ENCODE data around the gene NECAB2. TPM values are rescaled to one million over a fixed set of nuclear protein-coding genes. Genes with fewer than 3 reads are reported as not detected.

Gene NECAB2
- total and polyA plus RNA-seq, 2 of the 8 experiments (the other 6 are each of a cell fraction or from before 2014, with no cell fraction given): 3.6 to 4.2 TPM

DNA sequence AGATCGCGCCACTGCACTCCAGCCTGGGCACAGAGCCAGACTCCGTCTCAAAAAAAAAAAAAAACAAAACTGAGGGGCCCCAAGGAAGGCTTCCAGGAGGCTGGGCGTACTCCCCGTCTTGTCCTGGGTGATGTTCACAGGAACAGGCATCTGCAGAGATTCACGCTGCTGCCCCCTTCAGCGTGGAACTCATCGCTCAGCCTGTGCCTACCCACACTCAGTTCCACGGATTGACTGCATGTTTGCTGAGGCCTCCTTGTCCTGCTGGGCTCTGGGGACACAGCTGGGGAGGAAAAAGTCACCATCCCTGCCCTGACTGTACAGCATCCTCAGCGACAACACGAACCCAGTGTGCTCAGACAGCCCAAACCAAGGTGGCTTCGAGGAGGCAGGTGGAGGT lies 27.9 kb upstream of the NECAB2 start:
- peaks cover 0 to 8% of the 10 kb centered on the region in 2 experiments for H4K20me1 ChIP-seq (replicated peaks in 1 of 2; ENCODE audit: control insufficient read depth in 1 of 2, insufficient read depth in 2 of 2, low read length in 2 of 2)
- H2BK12ac ChIP-seq (ENCODE audit: low read depth, low read length): peak overlapping the region; percentile 43; the same call in 1 of the 2 replicates
- no peak overlapping the region for H3K4me3 ChIP-seq (ENCODE audit: extremely low read depth in 1 of 4, insufficient read depth in 2 of 4, low read depth in 3 of 4, low read length in 4 of 4)
- peak overlapping the region; percentile 11; the same call in 1 of the 2 replicates for H4K8ac ChIP-seq (ENCODE audit: extremely low read depth, insufficient read depth, low read length)
- no peaks in the 10 kb centered on the region for H3K79me2 ChIP-seq (ENCODE audit: control insufficient read depth in 1 of 2, insufficient read depth in 2 of 2, low read length in 2 of 2)
- H3K79me1 ChIP-seq (ENCODE audit: low read depth, low read length): no peaks in the 10 kb centered on the region
- no peak overlapping the region for H3K4ac ChIP-seq (replicated peaks; ENCODE audit: insufficient read length, low read depth, low read length)
- no peak for DNase-seq (ENCODE audit: low read depth in 1 of 2, low spot score in 2 of 2)
- no peak overlapping the region for H3K18ac ChIP-seq (ENCODE audit: extremely low read depth, low read length)
- POLR2A ChIA-PET (ENCODE audit: partially characterized antibody): interaction anchor here (1.6 to 1.7 kb wide), 2 partner anchors 13 kb away, joined by 3 to 5 read pairs; no protein-coding TSS in a partner anchor
- no peak overlapping the region for H2BK20ac ChIP-seq (ENCODE audit: low read length)
- no peak overlapping the region for H3K4me2 ChIP-seq (ENCODE audit: insufficient read depth in 1 of 2, low read depth in 2 of 2, low read length in 2 of 2)
- no peaks in the 10 kb centered on the region for H3K36me3 ChIP-seq (ENCODE audit: control insufficient read depth in 2 of 4, insufficient read depth in 4 of 4, low read length in 3 of 4)
- no peak overlapping the region for H3K9ac ChIP-seq (replicated peaks in 1 of 4; ENCODE audit: extremely low read depth in 1 of 4, low read depth in 3 of 4, low read length in 3 of 4)
- WGBS, 2 experiments (ENCODE audit: extremely low coverage in 1 of 2, insufficient coverage in 1 of 2, insufficient read length in 1 of 2, insufficient replicate concordance in 2 of 2, low coverage in 1 of 2, low lambda C conversion rate in 2 of 2, missing lambda C conversion rate in 1 of 2): 82% methylated on average over 10 of the region's 12 CpGs; no CpG with 5 or more reads in 1 of the 2 experiments
- CTCF ChIA-PET (ENCODE audit: partially characterized antibody): interaction anchor here (1.0 to 1.4 kb wide), 3 partner anchors 16 to 29 kb away, joined by 3 read pairs; no protein-coding TSS in a partner anchor
- H3K27ac ChIP-seq (ENCODE audit: low read depth, low read length): no peak overlapping the region
- H2BK120ac ChIP-seq (replicated peaks; ENCODE audit: low read depth, low read length): no peak overlapping the region
- no peak for FAIRE-seq
- no peaks in the 10 kb centered on the region for H3K9me3 ChIP-seq (ENCODE audit: insufficient read depth in 2 of 2, low read depth in 1 of 2, low read length in 1 of 2)
- no peak overlapping the region for H2BK5ac ChIP-seq (ENCODE audit: low read depth, low read length)
- peaks cover 0 to 5% (median 3%) of the 10 kb centered on the region in 4 experiments; a peak in 3 of 7 replicates for H3K4me1 ChIP-seq (replicated peaks in 1 of 4; ENCODE audit: control insufficient read depth in 3 of 4, insufficient read depth in 4 of 4, low read length in 3 of 4)
- H2AFZ ChIP-seq (ENCODE audit: low read length): no peak overlapping the region
- H3K56ac ChIP-seq (replicated peaks; ENCODE audit: insufficient read length, low read depth, low read length): no peak overlapping the region
- H2BK15ac ChIP-seq (ENCODE audit: low read length): no peak overlapping the region
- peak overlapping the region; percentile 54 for H4K91ac ChIP-seq (replicated peaks; ENCODE audit: insufficient read length, low read length)
- H2AK5ac ChIP-seq (ENCODE audit: low read depth, low read length): no peak overlapping the region
- H3K14ac ChIP-seq (ENCODE audit: insufficient read length): no peak overlapping the region
- H3K27me3 ChIP-seq (replicated peaks in 1 of 4; ENCODE audit: control insufficient read depth in 3 of 4, extremely low read depth in 1 of 4, insufficient read depth in 3 of 4, low read length in 3 of 4): no peaks in the 10 kb centered on the region; a peak in 2 of 7 replicates
- TF ChIP-seq TEAD4 (IDR thresholded peaks at IDR 0.05; ENCODE audit: low read depth, low read length) (no peak), CHD1 (IDR thresholded peaks at IDR 0.05; ENCODE audit: low read depth, low read length) (no peak), SUZ12 (IDR thresholded peaks at IDR 0.05; ENCODE audit: low read length) (no peak), SIX5 (IDR thresholded peaks at IDR 0.05; ENCODE audit: low read depth, low read length) (no peak)
- no peak overlapping the region for H4K5ac ChIP-seq (ENCODE audit: insufficient read length, low read depth, low read length)
- H3K23me2 ChIP-seq (ENCODE audit: low read depth, low read length): no peaks in the 10 kb centered on the region
- H3K23ac ChIP-seq (ENCODE audit: insufficient read length): no peak overlapping the region
